HG02571 (cell line): ENCODE data around the gene CDC42EP2.

Experiments used
- ATAC-seq: cut with Tn5 transposase; IDR thresholded peaks from one replicate; pipeline ENCODE4 v1.9.1; 2021; ENCODE audit warnings: mild to moderate bottlenecking, moderate library complexity; ENCODE audit not compliant: unreplicated experiment

Gene CDC42EP2

GRCh38 chr11:65314501-65315203 lies at the start of gene CDC42EP2:
Gene CDC42EP2, plus strand, starts transcription at chr11:65314866. Its CDS starts 6,033 bp downstream, at chr11:65320899.
- peak; percentile 68 for ATAC-seq

GRCh38 chr11:65266210-65266609 lies 48.5 kb upstream of the CDC42EP2 start:
- ATAC-seq: no peak

GRCh38 chr11:65274735-65275682 lies 39.7 kb upstream of the CDC42EP2 start:
- no peak for ATAC-seq

GRCh38 chr11:65275906-65276305 lies 38.8 kb upstream of the CDC42EP2 start:
- ATAC-seq: no peak

GRCh38 chr11:65277631-65278277 lies 36.9 kb upstream of the CDC42EP2 start:
- no peak for ATAC-seq

GRCh38 chr11:65278356-65278755 lies 36.3 kb upstream of the CDC42EP2 start:
- no peak for ATAC-seq

- ATAC-seq: no peak
Measured at GRCh38 chr11:65279279-65279678, 35.4 kb upstream of the CDC42EP2 start.

GRCh38 chr11:65279741-65280440 lies 34.8 kb upstream of the CDC42EP2 start:
- no peak for ATAC-seq

GRCh38 chr11:65280646-65281045 lies 34.0 kb upstream of the CDC42EP2 start:
- no peak for ATAC-seq

- no peak for ATAC-seq
Measured at GRCh38 chr11:65286686-65287085, 28.0 kb upstream of the CDC42EP2 start.

- ATAC-seq: no peak
Measured at GRCh38 chr11:65287601-65288000, 27.1 kb upstream of the CDC42EP2 start.

- ATAC-seq: no peak
Measured at GRCh38 chr11:65288706-65289536, 25.7 kb upstream of the CDC42EP2 start.

GRCh38 chr11:65290448-65291165 lies 24.1 kb upstream of the CDC42EP2 start:
- ATAC-seq: peak; percentile 47

GRCh38 chr11:65291613-65292012 lies 23.1 kb upstream of the CDC42EP2 start:
- ATAC-seq: no peak

- ATAC-seq: no peak
Measured at GRCh38 chr11:65292890-65293289, 21.8 kb upstream of the CDC42EP2 start.

- no peak for ATAC-seq
Measured at GRCh38 chr11:65293909-65294381, 20.7 kb upstream of the CDC42EP2 start.

- ATAC-seq: no peak
Measured at GRCh38 chr11:65295001-65295400, 19.7 kb upstream of the CDC42EP2 start.

GRCh38 chr11:65295571-65296341 lies 18.9 kb upstream of the CDC42EP2 start:
- no peak for ATAC-seq
